Ascending aorta (tissue), 2 donors: ENCODE measurements around the gene PTGR1. TPM values are rescaled to one million over a fixed set of nuclear protein-coding genes. Genes with fewer than 3 reads are reported as not detected.
"Not testable (repeated sequence)": the region's sequence is repeated elsewhere in the genome, so short reads cannot be mapped to it uniquely, and the experiment has no call there.

Experiments
- DNase-seq, 2 donors: peaks; one replicate each; pipeline ENCODE4 v3.0.0-alpha.2; 2019; ENCODE audit warnings: low spot score in 2 of 2
- H3K27ac ChIP-seq, 2 donors: fragments of 200-600 bp; sonication (generic); one replicate each; pipeline ENCODE4 v1.5.1; 2016 to 2017; ENCODE audit warnings: mild to moderate bottlenecking in 1 of 2
- H3K27me3 ChIP-seq: fragments of 200-600 bp; sonication (generic); one replicate; pipeline ENCODE4 v1.5.1; 2017
- H3K36me3 ChIP-seq, 2 donors: fragments of 200-600 bp; sonication (generic); one replicate each; pipeline ENCODE4 v1.5.1; 2016
- H3K4me1 ChIP-seq, 2 donors: fragments of 200-600 bp; sonication (generic); one replicate each; pipeline ENCODE4 v1.5.1; 2016 to 2017; ENCODE audit warnings: mild to moderate bottlenecking in 1 of 2
- H3K4me3 ChIP-seq, 2 donors: fragments of 200-600 bp; sonication (generic); one replicate each; pipeline ENCODE4 v1.5.1; 2016 to 2017; ENCODE audit warnings: mild to moderate bottlenecking in 1 of 2
- H3K9me3 ChIP-seq, 2 donors: fragments of 200-600 bp; sonication (generic); one replicate each; pipeline ENCODE4 v1.5.1; 2016
- intact Hi-C: fragments of 100-400 bp; cut with DNase I; formaldehyde crosslinking; loops from one replicate; pipeline ENCODE4 v1.15.1; 2023
- total RNA-seq: library from RNA; depleted of rRNA; stranded (reverse); fragments of >200 nt; gene quantifications from one replicate; pipeline ENCODE4 v1.1.0, GENCODE V29; 2016
- TF ChIP-seq, protein P1 (sequence below), 3 experiments: fragments of 200-600 bp in 2 of 3; fragments of 450-650 bp in 1 of 3; sonication (generic) in 2 of 3; IDR thresholded peaks; one replicate each; pipeline ENCODE4 v1.5.1; 2016 to 2019; ENCODE audit warnings: antibody characterized with exemption in 3 of 3, mild to moderate bottlenecking in 1 of 3, moderate library complexity in 1 of 3

PTGR1 gene
- total RNA-seq, 1 donor from 2014 or later, result 86.2 TPM

GRCh38 chr9:111627260-111627963, 28.0 kb upstream of the PTGR1 start:
- DNase-seq, result no peak
- H3K27ac ChIP-seq, result no peak overlapping the region
- H3K9me3 ChIP-seq, result no peaks in the 10 kb centered on the region
- no peaks in the 10 kb centered on the region for H3K27me3 ChIP-seq
- H3K36me3 ChIP-seq, result no peaks in the 10 kb centered on the region
- H3K4me3 ChIP-seq, result no peak overlapping the region
- TF ChIP-seq, protein P1, sequence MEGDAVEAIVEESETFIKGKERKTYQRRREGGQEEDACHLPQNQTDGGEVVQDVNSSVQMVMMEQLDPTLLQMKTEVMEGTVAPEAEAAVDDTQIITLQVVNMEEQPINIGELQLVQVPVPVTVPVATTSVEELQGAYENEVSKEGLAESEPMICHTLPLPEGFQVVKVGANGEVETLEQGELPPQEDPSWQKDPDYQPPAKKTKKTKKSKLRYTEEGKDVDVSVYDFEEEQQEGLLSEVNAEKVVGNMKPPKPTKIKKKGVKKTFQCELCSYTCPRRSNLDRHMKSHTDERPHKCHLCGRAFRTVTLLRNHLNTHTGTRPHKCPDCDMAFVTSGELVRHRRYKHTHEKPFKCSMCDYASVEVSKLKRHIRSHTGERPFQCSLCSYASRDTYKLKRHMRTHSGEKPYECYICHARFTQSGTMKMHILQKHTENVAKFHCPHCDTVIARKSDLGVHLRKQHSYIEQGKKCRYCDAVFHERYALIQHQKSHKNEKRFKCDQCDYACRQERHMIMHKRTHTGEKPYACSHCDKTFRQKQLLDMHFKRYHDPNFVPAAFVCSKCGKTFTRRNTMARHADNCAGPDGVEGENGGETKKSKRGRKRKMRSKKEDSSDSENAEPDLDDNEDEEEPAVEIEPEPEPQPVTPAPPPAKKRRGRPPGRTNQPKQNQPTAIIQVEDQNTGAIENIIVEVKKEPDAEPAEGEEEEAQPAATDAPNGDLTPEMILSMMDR (IDR thresholded peaks at IDR 0.05), result no peak
- intact Hi-C loops, result no loop called here
- H3K4me1 ChIP-seq, result peaks cover 0 to 4% of the 10 kb centered on the region in 2 donors

DNA sequence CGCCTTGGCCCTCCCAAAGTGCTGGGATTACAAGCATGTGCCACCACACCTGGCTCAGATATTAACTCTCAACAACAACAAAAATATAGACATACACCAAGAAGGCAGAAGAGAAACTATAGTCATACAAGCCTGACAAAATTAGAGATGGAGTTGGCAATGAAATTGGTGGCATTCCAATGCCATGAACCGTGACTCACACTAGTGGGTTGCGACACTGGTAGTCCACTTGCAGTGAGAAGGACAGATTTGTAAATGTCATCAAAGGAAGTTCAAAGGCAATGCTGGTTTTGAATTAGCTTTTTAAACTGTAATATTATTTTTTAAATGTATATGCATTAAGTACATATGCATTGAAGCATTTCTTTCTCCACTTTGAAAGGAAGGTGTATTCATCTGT, 23.2 kb upstream of the PTGR1 start:
- Histone ChIP-seq H3K4me3 (no peak overlapping the region), H3K27ac (no peak overlapping the region), H3K4me1 (no peaks in the 10 kb centered on the region), H3K36me3 (no peaks in the 10 kb centered on the region), H3K9me3 (no peaks in the 10 kb centered on the region), H3K27me3 (no peaks in the 10 kb centered on the region)
- TF ChIP-seq, protein P1 (IDR thresholded peaks at IDR 0.05), result no peak
- peak in 1 of 2 donors; percentile 83 for DNase-seq
- intact Hi-C loops, result no loop called here

DNA sequence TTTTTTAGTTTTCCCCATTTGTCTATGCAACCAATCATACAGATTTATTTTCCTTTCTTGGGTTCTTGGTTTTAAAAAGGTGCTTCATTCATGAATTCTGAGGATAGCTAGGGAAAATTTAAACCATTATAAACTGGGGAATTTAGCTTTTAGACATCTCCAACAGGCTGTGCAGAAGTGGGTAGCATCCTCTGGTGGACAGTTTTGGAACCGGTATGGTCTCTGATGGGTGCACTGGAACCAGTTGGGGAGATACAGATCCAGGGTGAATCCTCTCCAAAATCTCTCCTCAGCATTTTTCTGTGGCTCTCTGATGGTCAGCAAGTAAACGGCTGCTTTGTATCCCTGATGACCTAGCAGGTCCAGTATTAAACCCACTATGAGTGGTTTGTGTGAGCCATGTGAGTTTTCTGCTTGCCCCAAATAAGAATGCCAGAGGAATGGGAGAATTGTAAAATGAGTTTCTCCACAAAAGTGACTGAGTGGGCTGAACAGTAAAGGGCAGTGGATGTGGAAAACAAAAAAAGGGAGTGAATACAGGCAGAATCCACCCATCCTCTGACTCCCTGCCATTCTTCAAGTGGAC, 22.5 kb upstream of the PTGR1 start:
- H3K36me3 ChIP-seq, result no peaks in the 10 kb centered on the region
- no peak overlapping the region for H3K4me3 ChIP-seq
- no peak overlapping the region for H3K27ac ChIP-seq
- no peaks in the 10 kb centered on the region for H3K9me3 ChIP-seq
- H3K4me1 ChIP-seq, result no peaks in the 10 kb centered on the region
- H3K27me3 ChIP-seq, result no peaks in the 10 kb centered on the region
- TF ChIP-seq, protein P1 (IDR thresholded peaks at IDR 0.05), result peak; percentile 33 to 70 (median 55)
- no peak for DNase-seq
- intact Hi-C loops, result no loop called here

GRCh38 chr9:111617349-111617748, 17.9 kb upstream of the PTGR1 start:
- H3K4me3 ChIP-seq, H3K4me1 ChIP-seq, H3K27ac ChIP-seq, H3K27me3 ChIP-seq, intact Hi-C loops, DNase-seq, H3K9me3 ChIP-seq, H3K36me3 ChIP-seq: not testable (repeated sequence)

- no peaks in the 10 kb centered on the region for H3K27me3 ChIP-seq
- intact Hi-C loops, result no loop called here
- no peaks in the 10 kb centered on the region for H3K36me3 ChIP-seq
- H3K4me1 ChIP-seq, result no peaks in the 10 kb centered on the region
- H3K27ac ChIP-seq, result no peak overlapping the region
- H3K9me3 ChIP-seq, result no peaks in the 10 kb centered on the region
- no peak for DNase-seq
- H3K4me3 ChIP-seq, result no peak overlapping the region
- TF ChIP-seq, protein P1 (IDR thresholded peaks at IDR 0.05), result no peak
These were observed 16.5 kb upstream of the PTGR1 start for GRCh38 chr9:111615928-111616327.

GRCh38 chr9:111613436-111614040, 14.1 kb upstream of the PTGR1 start:
- TF ChIP-seq, protein P1 (IDR thresholded peaks at IDR 0.05), result no peak
- Histone ChIP-seq H3K27me3 (no peaks in the 10 kb centered on the region), H3K4me1 (no peaks in the 10 kb centered on the region), H3K27ac (no peak overlapping the region), H3K9me3 (no peaks in the 10 kb centered on the region), H3K4me3 (no peak overlapping the region), H3K36me3 (no peaks in the 10 kb centered on the region)
- no peak for DNase-seq
- intact Hi-C loops, result no loop called here
